ENCODE results near the gene TRAF1.

TRAF1 gene

DNA sequence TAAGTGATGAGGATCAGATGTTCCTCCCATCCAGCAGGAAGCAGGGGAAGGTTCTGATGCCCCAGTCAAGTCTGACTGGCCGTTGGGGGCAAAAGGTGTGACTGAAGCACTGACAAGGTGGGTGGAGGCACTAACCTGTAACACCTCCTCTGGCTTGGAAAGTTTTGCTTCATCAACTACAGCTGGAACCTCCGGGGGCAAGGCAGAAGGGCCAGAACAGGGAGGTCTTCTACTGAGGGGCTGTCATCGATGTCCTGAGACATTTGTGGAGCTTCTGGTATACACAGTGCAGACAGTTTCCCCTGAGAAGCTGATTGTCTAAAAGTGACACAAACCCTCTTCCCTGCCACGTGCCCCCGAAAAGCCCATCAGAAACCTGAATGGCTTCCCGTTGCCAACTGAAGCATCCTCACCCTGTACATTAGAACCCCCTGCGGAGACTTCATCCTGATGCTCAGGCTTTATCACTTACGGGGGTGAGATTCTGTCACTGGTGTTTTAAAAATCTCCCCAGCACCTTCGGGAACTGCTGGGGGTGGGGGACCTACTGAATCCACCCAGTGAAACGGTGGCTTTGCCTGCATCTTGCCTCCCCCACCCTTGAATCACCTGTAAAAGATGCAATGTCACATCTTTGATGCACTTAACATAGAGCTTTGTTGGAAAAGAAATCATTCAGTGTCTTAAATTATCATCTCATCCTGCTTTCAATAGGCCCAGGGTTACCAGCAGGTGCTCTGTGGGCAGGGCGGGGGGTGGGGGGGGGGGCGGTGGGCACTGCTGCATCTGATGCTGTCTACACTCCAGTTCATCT lies 24.6 kb downstream of the TRAF1 start:
- peak; percentile 49 for DNase-seq (ENCODE audit: low read depth)
- H3K4me3 ChIP-seq (ENCODE audit: low read depth, low read length), result no peak overlapping the region
- TF ChIP-seq, protein P1, sequence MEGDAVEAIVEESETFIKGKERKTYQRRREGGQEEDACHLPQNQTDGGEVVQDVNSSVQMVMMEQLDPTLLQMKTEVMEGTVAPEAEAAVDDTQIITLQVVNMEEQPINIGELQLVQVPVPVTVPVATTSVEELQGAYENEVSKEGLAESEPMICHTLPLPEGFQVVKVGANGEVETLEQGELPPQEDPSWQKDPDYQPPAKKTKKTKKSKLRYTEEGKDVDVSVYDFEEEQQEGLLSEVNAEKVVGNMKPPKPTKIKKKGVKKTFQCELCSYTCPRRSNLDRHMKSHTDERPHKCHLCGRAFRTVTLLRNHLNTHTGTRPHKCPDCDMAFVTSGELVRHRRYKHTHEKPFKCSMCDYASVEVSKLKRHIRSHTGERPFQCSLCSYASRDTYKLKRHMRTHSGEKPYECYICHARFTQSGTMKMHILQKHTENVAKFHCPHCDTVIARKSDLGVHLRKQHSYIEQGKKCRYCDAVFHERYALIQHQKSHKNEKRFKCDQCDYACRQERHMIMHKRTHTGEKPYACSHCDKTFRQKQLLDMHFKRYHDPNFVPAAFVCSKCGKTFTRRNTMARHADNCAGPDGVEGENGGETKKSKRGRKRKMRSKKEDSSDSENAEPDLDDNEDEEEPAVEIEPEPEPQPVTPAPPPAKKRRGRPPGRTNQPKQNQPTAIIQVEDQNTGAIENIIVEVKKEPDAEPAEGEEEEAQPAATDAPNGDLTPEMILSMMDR (IDR thresholded peaks at IDR 0.05; ENCODE audit: insufficient read depth, low read depth, low read length, missing control alignments), result no peak

- no peak overlapping the region for H3K4me3 ChIP-seq (ENCODE audit: low read depth, low read length)
- peak; percentile 48 for DNase-seq (ENCODE audit: low read depth)
- TF ChIP-seq, protein P1 (IDR thresholded peaks at IDR 0.05; ENCODE audit: insufficient read depth, low read depth, low read length, missing control alignments), result no peak
Measured at GRCh38 chr9:120900824-120901223, 25.8 kb downstream of the TRAF1 start.

DNA sequence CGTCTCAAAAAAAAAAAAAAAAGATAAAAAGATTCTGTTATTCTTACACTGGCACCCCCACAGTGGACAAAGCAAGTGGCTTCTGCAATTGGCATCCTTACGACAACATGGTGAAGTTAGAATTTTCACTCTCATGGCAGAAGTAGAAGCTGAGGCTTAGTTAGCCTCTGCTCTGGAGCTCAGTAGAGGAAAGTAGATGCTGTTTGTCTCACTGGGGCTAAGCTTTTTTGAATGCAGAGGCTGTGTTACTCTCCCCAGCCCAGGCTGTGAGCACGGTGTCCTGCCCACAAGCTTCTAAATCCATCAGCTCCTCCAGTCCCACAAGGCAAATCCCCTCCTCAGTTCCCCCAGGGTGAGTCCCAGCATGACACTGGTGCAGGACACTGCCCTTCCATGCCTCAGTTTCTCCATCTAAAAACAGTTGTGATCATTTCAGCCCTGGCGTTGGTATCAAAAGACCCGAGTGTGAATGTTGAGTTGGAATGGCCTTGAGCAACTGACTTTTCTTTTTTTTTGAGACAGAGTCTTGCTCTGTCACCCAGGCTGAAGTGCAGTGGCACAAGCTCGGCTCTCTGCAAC lies 27.0 kb downstream of the TRAF1 start:
- TF ChIP-seq, protein P1 (IDR thresholded peaks at IDR 0.05; ENCODE audit: insufficient read depth, low read depth, low read length, missing control alignments), result no peak

GRCh38 chr9:120898396-120898795 lies 28.2 kb downstream of the TRAF1 start:
- H3K4me3 ChIP-seq (ENCODE audit: low read depth, low read length), result no peak overlapping the region
- TF ChIP-seq, protein P1 (IDR thresholded peaks at IDR 0.05; ENCODE audit: insufficient read depth, low read depth, low read length, missing control alignments), result no peak
- DNase-seq (ENCODE audit: low read depth), result peak; percentile 26

More for the DNA sequence above, 27.0 kb downstream of the TRAF1 start:
- peak; percentile 49 for DNase-seq (ENCODE audit: low read depth)
- H3K4me3 ChIP-seq (ENCODE audit: low read depth, low read length), result no peak overlapping the region

- no peak for DNase-seq (ENCODE audit: low read depth)
- no peak overlapping the region for H3K4me3 ChIP-seq (ENCODE audit: low read depth, low read length)
- TF ChIP-seq, protein P1 (IDR thresholded peaks at IDR 0.05; ENCODE audit: insufficient read depth, low read depth, low read length, missing control alignments), result no peak
Measured at GRCh38 chr9:120895951-120896350, 30.6 kb downstream of the TRAF1 start.

DNA sequence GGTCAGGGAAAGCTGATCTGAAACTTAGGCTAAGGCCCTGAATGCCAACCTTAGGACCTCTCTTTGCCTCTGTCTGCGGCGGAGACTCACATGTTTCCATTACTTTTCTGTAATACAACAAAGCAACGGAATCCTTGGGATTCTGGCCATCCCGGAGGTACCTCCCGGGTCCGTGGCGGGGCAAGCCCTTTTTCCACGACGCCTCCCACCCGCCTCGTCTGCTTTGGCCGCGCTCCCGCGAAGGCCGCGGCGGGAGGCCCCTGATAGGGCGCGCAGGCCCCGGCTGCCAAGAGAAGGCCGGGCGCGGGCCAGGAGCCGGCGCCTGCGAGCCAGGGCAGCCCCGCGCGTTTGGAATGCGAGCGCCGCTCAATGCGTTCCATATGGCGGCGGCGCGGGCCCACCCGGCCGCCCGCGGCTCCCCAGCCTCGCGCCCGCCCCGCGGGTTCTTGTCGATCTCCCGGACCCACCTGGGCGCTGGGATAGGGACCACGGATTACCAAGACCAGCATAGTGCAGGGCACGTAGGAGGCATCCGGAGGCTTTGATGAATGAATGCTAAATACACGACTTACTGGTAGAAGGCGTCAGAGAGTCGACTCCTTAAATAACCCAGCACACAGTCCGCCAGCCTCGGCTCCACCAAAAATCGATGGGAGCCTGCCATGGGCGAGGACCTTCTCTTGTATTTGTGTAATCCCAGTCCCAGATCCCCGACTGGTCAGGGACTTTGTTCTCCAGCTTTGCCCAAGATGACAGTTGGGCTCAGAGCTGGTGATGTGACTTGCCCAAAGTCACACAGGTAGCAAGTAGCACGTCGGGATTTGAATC lies 32.1 kb downstream of the TRAF1 start:
- DNase-seq (ENCODE audit: low read depth), result no peak
- TF ChIP-seq, protein P1 (IDR thresholded peaks at IDR 0.05; ENCODE audit: insufficient read depth, low read depth, low read length, missing control alignments), result no peak
- no peak overlapping the region for H3K4me3 ChIP-seq (ENCODE audit: low read depth, low read length)

All from GM12865 (cell line).